Esophagus muscularis mucosa (tissue), 4 donors: Measurements from ENCODE around the gene MT1B. TPM values are rescaled to one million over a fixed set of nuclear protein-coding genes. Genes with fewer than 3 reads are reported as not detected.

Experiments
- DNase-seq: peaks from one replicate; pipeline ENCODE4 v3.0.0-alpha.2; 2017; ENCODE audit errors: extremely low spot score
- H3K27ac ChIP-seq, 4 donors: fragments of 200-600 bp; sonication (generic); replicated peaks in 1 of 4; 1 replicate in 3 of 4; 2 replicates in 1 of 4; pipeline ENCODE4 v1.5.1; 2016 to 2019; ENCODE audit warnings: mild to moderate bottlenecking in 1 of 4
- H3K27me3 ChIP-seq, 4 donors: fragments of 200-600 bp; sonication (generic); one replicate each; pipeline versions ENCODE4 v1.5.1 to v1.6.0; 2016 to 2019
- H3K36me3 ChIP-seq, 4 donors: fragments of 200-600 bp; sonication (generic); one replicate each; pipeline ENCODE4 v1.5.1; 2016 to 2019
- H3K4me1 ChIP-seq, 4 donors: fragments of 200-600 bp; sonication (generic); one replicate each; pipeline ENCODE4 v1.5.1; 2016 to 2019
- H3K4me3 ChIP-seq, 4 donors: fragments of 200-600 bp; sonication (generic); 1 replicate in 2 of 4; 2 replicates in 2 of 4; pipeline ENCODE4 v1.5.1; 2016 to 2019; ENCODE audit warnings: mild to moderate bottlenecking in 4 of 4, moderate library complexity in 1 of 4
- H3K9me3 ChIP-seq, 4 donors: fragments of 200-600 bp; sonication (generic); 1 replicate in 3 of 4; 2 replicates in 1 of 4; pipeline ENCODE4 v1.5.1; 2016 to 2019
- EP300 ChIP-seq: sonication (generic); formaldehyde crosslinking; IDR thresholded peaks from one replicate; pipeline ENCODE4 v1.6.1; 2017; ENCODE audit warnings: antibody characterized with exemption
- POLR2A ChIP-seq: fragments of 450-650 bp; IDR thresholded peaks from one replicate; pipeline ENCODE4 v1.6.1; 2017; ENCODE audit warnings: antibody characterized with exemption, moderate library complexity, mild to moderate bottlenecking, low read depth
- POLR2AphosphoS5 ChIP-seq, 2 donors: sonication (generic); formaldehyde crosslinking; IDR thresholded peaks; one replicate each; pipeline ENCODE4 v1.6.1; 2017; ENCODE audit warnings: antibody characterized with exemption in 2 of 2
- WGBS: methylation state at CpG from one replicate; pipeline ENCODE4 v1.1.5; 2018; 5-methylcytosine and 5-hydroxymethylcytosine counted together
- intact Hi-C: fragments of 100-400 bp; cut with DNase I; formaldehyde crosslinking; loops from one replicate; pipeline ENCODE4 v1.15.1; 2023
- total RNA-seq, 4 donors: library from RNA; depleted of rRNA; stranded (reverse); fragments of >200 nt; gene quantifications; one replicate each; pipeline versions ENCODE4 v1.1.0 to v1.2.1, GENCODE V29; 2016
- TF ChIP-seq, protein P1 (sequence below), 3 experiments: fragments of 200-600 bp in 2 of 3; fragments of 450-650 bp in 1 of 3; sonication (generic) in 2 of 3; IDR thresholded peaks; one replicate each; pipeline ENCODE4 v1.5.1; 2017 to 2019; ENCODE audit warnings: antibody characterized with exemption in 3 of 3, mild to moderate bottlenecking in 2 of 3, moderate library complexity in 1 of 3

The MT1B gene
- total RNA-seq, 4 donors from 2014 or later: not detected

DNA sequence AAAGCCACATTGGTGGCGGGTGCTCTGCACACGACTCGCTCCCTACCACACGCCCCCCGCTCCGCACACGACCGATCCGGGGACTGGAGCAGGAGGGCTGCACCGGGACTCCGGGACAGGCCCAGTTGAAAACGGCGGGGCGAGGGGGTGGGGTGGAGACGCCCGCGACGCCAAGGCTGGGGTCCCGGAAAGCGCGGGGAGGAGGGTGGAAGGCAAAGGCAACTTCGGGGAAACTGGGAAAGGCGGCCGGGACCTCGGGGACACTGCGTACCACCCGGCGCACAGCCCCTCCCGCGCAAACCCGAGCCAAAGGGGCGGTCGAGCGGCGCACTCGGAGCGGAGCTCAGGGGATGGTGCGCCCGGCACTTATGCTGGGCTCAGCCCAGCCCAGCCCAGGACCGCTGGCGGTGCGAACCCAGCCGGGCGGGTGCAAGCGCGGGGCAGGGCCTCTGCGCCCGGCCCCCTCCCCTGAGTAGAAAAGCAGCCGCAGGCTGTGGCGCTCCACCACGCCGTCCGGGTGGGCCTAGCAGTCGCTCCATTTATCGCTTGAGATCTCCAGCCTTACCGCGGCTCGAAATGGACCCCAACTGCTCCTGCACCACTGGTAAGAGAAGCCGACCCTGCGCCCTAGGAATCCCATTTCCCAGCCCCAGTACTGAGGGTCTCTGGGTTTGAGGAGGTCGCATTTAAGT is 19.4 kb upstream of the MT1B start, which contains the start of gene MT1M:
Gene MT1M (plus strand): TSS at position 504 of the 692 bp plus-strand sequence. CDS start 73 bp downstream, at position 577.
- no peak for DNase-seq
- Histone ChIP-seq H3K27ac (peak within 1 kb of the TSS; percentile 67 to 82 (median 74)), H3K27me3 (peaks cover 0 to 51% (median 13%) of the 10 kb centered on the region in 4 donors), H3K4me1 (peaks cover 6 to 52% (median 37%) of the 10 kb centered on the region in 4 donors), H3K4me3 (peak within 1 kb of the TSS; percentile 57 to 66 (median 60)), H3K9me3 (no peaks in the 10 kb centered on the region), H3K36me3 (no peaks in the 10 kb centered on the region)
- 12% methylated on average over 26 of the region's 61 CpGs for WGBS
- TF ChIP-seq EP300: peak; percentile 95
- TF ChIP-seq POLR2AphosphoS5 (IDR thresholded peaks at IDR 0.05): peak; percentile 72 to 85
- TF ChIP-seq, protein P1, sequence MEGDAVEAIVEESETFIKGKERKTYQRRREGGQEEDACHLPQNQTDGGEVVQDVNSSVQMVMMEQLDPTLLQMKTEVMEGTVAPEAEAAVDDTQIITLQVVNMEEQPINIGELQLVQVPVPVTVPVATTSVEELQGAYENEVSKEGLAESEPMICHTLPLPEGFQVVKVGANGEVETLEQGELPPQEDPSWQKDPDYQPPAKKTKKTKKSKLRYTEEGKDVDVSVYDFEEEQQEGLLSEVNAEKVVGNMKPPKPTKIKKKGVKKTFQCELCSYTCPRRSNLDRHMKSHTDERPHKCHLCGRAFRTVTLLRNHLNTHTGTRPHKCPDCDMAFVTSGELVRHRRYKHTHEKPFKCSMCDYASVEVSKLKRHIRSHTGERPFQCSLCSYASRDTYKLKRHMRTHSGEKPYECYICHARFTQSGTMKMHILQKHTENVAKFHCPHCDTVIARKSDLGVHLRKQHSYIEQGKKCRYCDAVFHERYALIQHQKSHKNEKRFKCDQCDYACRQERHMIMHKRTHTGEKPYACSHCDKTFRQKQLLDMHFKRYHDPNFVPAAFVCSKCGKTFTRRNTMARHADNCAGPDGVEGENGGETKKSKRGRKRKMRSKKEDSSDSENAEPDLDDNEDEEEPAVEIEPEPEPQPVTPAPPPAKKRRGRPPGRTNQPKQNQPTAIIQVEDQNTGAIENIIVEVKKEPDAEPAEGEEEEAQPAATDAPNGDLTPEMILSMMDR (IDR thresholded peaks at IDR 0.05): no peak
- peak; percentile 39 for TF ChIP-seq POLR2A
- intact Hi-C loops: no loop called here

- Histone ChIP-seq H3K36me3 (no peaks in the 10 kb centered on the region), H3K9me3 (no peaks in the 10 kb centered on the region), H3K4me1 (peaks cover 6 to 51% (median 37%) of the 10 kb centered on the region in 4 donors), H3K4me3 (peak overlapping the region; percentile 57 to 66 (median 60)), H3K27me3 (peaks cover 0 to 57% (median 16%) of the 10 kb centered on the region in 4 donors), H3K27ac (peak overlapping the region; percentile 67 to 82 (median 74))
- DNase-seq: no peak
- intact Hi-C loops: no loop called here
- 62% methylated on average over 5 of the region's 6 CpGs for WGBS
- TF ChIP-seq, protein P1 (IDR thresholded peaks at IDR 0.05): no peak
- TF ChIP-seq POLR2A (no peak), POLR2AphosphoS5 (IDR thresholded peaks at IDR 0.05) (no peak), EP300 (no peak)
Observed at GRCh38 chr16:56632848-56633365, 18.8 kb upstream of the MT1B start.

- Histone ChIP-seq H3K27ac (peak overlapping the region in 3 of 4 donors; percentile 67 to 82 (median 78)), H3K4me1 (peaks cover 10 to 56% (median 44%) of the 10 kb centered on the region in 4 donors), H3K4me3 (peak overlapping the region; percentile 57 to 66 (median 60)), H3K27me3 (peaks cover 0 to 63% (median 18%) of the 10 kb centered on the region in 4 donors), H3K9me3 (no peaks in the 10 kb centered on the region), H3K36me3 (no peaks in the 10 kb centered on the region)
- intact Hi-C loops: no loop called here
- TF ChIP-seq, protein P1 (IDR thresholded peaks at IDR 0.05): no peak
- TF ChIP-seq EP300: no peak
- no peak for TF ChIP-seq POLR2A
- no peak for DNase-seq
- WGBS: 74% methylated on average over 7 of the region's 7 CpGs
Observed at GRCh38 chr16:56633535-56633934, 18.2 kb upstream of the MT1B start.

- H3K4me3 ChIP-seq: peak overlapping the region; percentile 22 to 66 (median 46)
- no peaks in the 10 kb centered on the region for H3K9me3 ChIP-seq
- no peak overlapping the region for H3K27ac ChIP-seq
- no peak for DNase-seq
- H3K36me3 ChIP-seq: no peaks in the 10 kb centered on the region
- TF ChIP-seq EP300: no peak
- TF ChIP-seq POLR2A: no peak
- TF ChIP-seq, protein P1 (IDR thresholded peaks at IDR 0.05): no peak
- TF ChIP-seq POLR2AphosphoS5 (IDR thresholded peaks at IDR 0.05): no peak
- intact Hi-C loops: loop anchor here (5.0 kb wide), 1 partner anchor 47 kb away; the partner anchor contains the start of gene MT1X
- WGBS: 29% methylated on average over 41 of the region's 47 CpGs
- peaks cover 0 to 76% (median 20%) of the 10 kb centered on the region in 4 donors for H3K27me3 ChIP-seq
- peaks cover 18 to 61% (median 52%) of the 10 kb centered on the region in 4 donors for H3K4me1 ChIP-seq
Observed at GRCh38 chr16:56634715-56635440, 16.8 kb upstream of the MT1B start.
